IPS-15b (cell line): Measurements from ENCODE around the gene ERI3.

ENCODE experiments used
- H3K27me3 ChIP-seq: one replicate; pipeline ENCODE4 v1.6.1; 2013; ENCODE audit warnings: low read length; ENCODE audit not compliant: control insufficient read depth, insufficient read depth
- H3K36me3 ChIP-seq: one replicate; pipeline ENCODE4 v1.6.1; 2013; ENCODE audit warnings: low read length; ENCODE audit not compliant: control insufficient read depth, insufficient read depth
- H3K4me1 ChIP-seq: one replicate; pipeline ENCODE4 v1.6.1; 2013; ENCODE audit warnings: mild to moderate bottlenecking, low read length; ENCODE audit not compliant: control insufficient read depth, insufficient read depth
- H3K4me3 ChIP-seq: one replicate; pipeline ENCODE4 v1.5.1; 2013; ENCODE audit warnings: low read depth, low read length
- H3K9ac ChIP-seq: one replicate; pipeline ENCODE4 v1.6.1; 2013; ENCODE audit warnings: low read depth, mild to moderate bottlenecking, low read length
- H3K9me3 ChIP-seq: one replicate; pipeline ENCODE4 v1.6.1; 2013; ENCODE audit warnings: mild to moderate bottlenecking, low read length; ENCODE audit not compliant: control insufficient read depth, insufficient read depth

ERI3 gene

GRCh38 chr1:44346878-44347277, 8.2 kb downstream of the ERI3 start:
- no peak overlapping the region for H3K4me3 ChIP-seq
- H3K9ac ChIP-seq: no peak overlapping the region
- no peaks in the 10 kb centered on the region for H3K27me3 ChIP-seq
- no peaks in the 10 kb centered on the region for H3K9me3 ChIP-seq
- no peaks in the 10 kb centered on the region for H3K36me3 ChIP-seq
- peaks cover 13% of the 10 kb centered on the region for H3K4me1 ChIP-seq

DNA sequence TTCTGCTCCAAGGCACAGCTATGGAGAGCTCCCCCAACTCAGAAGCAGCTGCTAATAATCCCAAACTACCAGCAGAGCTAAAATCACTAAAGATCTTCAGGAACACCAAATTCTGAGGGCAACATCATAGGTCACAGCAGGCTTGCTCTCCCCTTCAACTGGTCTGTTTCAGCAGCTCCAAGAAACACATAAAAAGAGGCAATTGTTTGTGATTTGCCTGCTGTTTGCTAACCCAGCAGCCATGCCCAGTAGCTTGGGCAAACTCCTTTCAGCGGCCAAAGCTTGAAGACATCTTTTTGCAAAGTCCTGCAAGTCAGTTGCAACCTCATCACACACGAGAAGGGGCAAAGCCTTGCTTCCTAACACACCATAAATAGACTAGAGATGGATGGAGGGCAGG, 8.9 kb downstream of the ERI3 start:
- H3K4me3 ChIP-seq: no peak overlapping the region
- H3K9me3 ChIP-seq: no peaks in the 10 kb centered on the region
- no peak overlapping the region for H3K9ac ChIP-seq
- H3K36me3 ChIP-seq: no peaks in the 10 kb centered on the region
- H3K27me3 ChIP-seq: no peaks in the 10 kb centered on the region
- peaks cover 13% of the 10 kb centered on the region for H3K4me1 ChIP-seq

- Histone ChIP-seq H3K4me1 (peaks cover 19% of the 10 kb centered on the region), H3K4me3 (no peak overlapping the region), H3K9me3 (no peaks in the 10 kb centered on the region), H3K9ac (no peak overlapping the region), H3K27me3 (no peaks in the 10 kb centered on the region), H3K36me3 (no peaks in the 10 kb centered on the region)
Observed at GRCh38 chr1:44345187-44345775, 9.8 kb downstream of the ERI3 start.

GRCh38 chr1:44339731-44340130, 15.3 kb downstream of the ERI3 start:
- Histone ChIP-seq H3K9ac (no peak overlapping the region), H3K4me3 (no peak overlapping the region)

GRCh38 chr1:44338136-44338535, 16.9 kb downstream of the ERI3 start:
- Histone ChIP-seq H3K9me3 (no peaks in the 10 kb centered on the region), H3K27me3 (no peaks in the 10 kb centered on the region), H3K9ac (no peak overlapping the region), H3K36me3 (peaks cover 21% of the 10 kb centered on the region), H3K4me3 (no peak overlapping the region), H3K4me1 (peaks cover 15% of the 10 kb centered on the region)

More at GRCh38 chr1:44339731-44340130, 15.3 kb downstream of the ERI3 start:
- Histone ChIP-seq H3K36me3 (peaks cover 21% of the 10 kb centered on the region), H3K9me3 (no peaks in the 10 kb centered on the region), H3K4me1 (peaks cover 15% of the 10 kb centered on the region), H3K27me3 (no peaks in the 10 kb centered on the region)

DNA sequence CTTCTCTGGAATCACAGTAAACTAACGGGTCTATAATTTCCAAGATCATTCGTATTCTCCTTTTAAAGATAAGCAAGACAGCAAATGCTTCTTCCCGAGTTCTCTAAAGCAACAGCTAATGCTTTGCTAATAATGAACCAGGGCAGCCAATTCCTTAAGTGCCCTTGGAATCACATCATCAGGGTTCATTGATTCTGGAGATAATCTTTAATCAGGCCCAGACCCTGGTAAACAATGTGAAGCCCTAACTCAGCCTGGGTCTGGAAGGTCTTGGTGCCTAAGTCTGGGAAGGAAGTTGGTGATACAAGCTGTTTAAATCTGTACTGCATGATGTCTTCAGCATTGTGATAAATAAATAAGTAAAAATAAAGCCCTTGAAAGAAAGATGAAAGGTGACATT, 18.4 kb downstream of the ERI3 start:
- Histone ChIP-seq H3K36me3 (peaks cover 21% of the 10 kb centered on the region), H3K4me3 (no peak overlapping the region), H3K9me3 (no peaks in the 10 kb centered on the region), H3K4me1 (peaks cover 15% of the 10 kb centered on the region), H3K27me3 (no peaks in the 10 kb centered on the region), H3K9ac (no peak overlapping the region)

DNA sequence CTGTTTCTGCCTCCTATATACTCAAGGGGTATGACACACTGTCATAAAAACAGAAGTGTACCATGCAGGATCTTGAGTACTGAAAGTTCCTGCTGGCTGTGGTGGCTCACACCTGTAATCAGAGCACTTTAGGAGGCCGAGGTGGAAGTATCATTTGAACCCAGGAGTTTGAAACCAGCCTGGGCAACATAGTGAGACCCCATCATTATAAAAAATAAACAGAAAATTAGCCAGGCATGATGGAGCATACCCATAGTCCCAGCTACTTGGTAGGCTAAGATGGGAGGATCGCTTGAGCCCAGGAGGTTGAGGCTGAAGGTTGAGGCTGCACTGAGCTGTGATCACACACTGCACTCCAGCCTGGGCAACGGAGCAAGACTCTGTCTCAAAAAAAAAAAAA, 20.1 kb downstream of the ERI3 start:
- H3K9me3 ChIP-seq: no peaks in the 10 kb centered on the region
- H3K36me3 ChIP-seq: peaks cover 21% of the 10 kb centered on the region
- H3K9ac ChIP-seq: no peak overlapping the region

GRCh38 chr1:44333376-44333775, 21.7 kb downstream of the ERI3 start:
- Histone ChIP-seq H3K36me3 (peaks cover 15% of the 10 kb centered on the region), H3K9ac (no peak overlapping the region), H3K4me1 (peaks cover 6% of the 10 kb centered on the region), H3K4me3 (no peak overlapping the region), H3K27me3 (no peaks in the 10 kb centered on the region), H3K9me3 (no peaks in the 10 kb centered on the region)

More for the DNA sequence above, 20.1 kb downstream of the ERI3 start:
- H3K4me3 ChIP-seq: no peak overlapping the region
- H3K4me1 ChIP-seq: peaks cover 7% of the 10 kb centered on the region
- H3K27me3 ChIP-seq: no peaks in the 10 kb centered on the region

DNA sequence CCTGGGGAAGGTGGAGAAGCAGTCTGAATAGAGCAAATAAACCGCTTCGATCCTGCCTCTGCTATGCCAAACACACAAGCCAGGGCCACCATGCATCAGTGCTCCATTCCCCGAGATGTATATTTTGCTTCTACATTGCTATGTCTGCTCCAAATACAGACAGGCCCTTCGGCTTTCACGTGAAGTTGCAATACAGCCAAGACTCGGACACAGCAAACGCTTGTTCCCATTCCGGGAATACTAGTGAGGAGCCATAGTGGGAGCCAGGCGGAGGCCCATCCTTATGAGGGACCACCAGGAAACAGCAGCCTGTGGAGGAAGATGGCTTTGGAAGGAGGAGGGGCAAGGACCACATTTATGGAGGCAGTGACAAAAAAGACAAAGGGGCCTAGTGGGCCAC, 22.6 kb downstream of the ERI3 start:
- H3K9me3 ChIP-seq: no peaks in the 10 kb centered on the region
- H3K4me3 ChIP-seq: no peak overlapping the region
- H3K9ac ChIP-seq: no peak overlapping the region
- H3K27me3 ChIP-seq: no peaks in the 10 kb centered on the region
- H3K36me3 ChIP-seq: peaks cover 7% of the 10 kb centered on the region
- peaks cover 11% of the 10 kb centered on the region for H3K4me1 ChIP-seq

DNA sequence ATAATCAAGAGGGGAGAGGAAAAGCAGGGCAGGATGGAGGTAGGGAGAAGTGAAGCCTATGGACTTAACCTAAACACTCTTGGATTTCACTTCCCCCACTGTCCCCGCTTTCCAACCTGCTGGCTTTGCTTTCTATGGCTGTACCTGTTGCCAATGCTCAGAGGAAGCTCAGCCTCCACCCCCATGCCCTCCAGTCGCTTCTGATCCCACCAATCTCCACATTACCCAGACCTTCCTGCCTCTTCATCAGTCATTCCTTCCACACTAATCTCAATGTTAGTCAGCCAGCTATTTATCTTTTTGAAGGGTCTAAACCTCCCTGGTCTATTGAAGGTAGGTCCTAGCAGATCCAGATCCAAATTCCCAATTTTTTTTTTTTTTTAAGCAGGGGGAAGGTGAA, 24.1 kb downstream of the ERI3 start:
- Histone ChIP-seq H3K4me3 (no peak overlapping the region), H3K4me1 (peaks cover 14% of the 10 kb centered on the region), H3K9me3 (no peaks in the 10 kb centered on the region), H3K9ac (no peak overlapping the region), H3K27me3 (no peaks in the 10 kb centered on the region), H3K36me3 (peaks cover 4% of the 10 kb centered on the region)

- Histone ChIP-seq H3K9me3 (no peaks in the 10 kb centered on the region), H3K4me3 (no peak overlapping the region), H3K4me1 (peaks cover 14% of the 10 kb centered on the region), H3K27me3 (no peaks in the 10 kb centered on the region), H3K36me3 (no peaks in the 10 kb centered on the region), H3K9ac (no peak overlapping the region)
Observed at GRCh38 chr1:44328671-44329416, 26.2 kb downstream of the ERI3 start.
